IPS-15b (cell line): ENCODE results near the gene MAVS.
"Not testable (repeated sequence)": the region's sequence is repeated elsewhere in the genome, so short reads cannot be mapped to it uniquely, and the experiment has no call there.

Source experiments
- H3K27me3 ChIP-seq: one replicate; pipeline ENCODE4 v1.6.1; 2013; ENCODE audit warnings: low read length; ENCODE audit not compliant: control insufficient read depth, insufficient read depth
- H3K36me3 ChIP-seq: one replicate; pipeline ENCODE4 v1.6.1; 2013; ENCODE audit warnings: low read length; ENCODE audit not compliant: control insufficient read depth, insufficient read depth
- H3K4me1 ChIP-seq: one replicate; pipeline ENCODE4 v1.6.1; 2013; ENCODE audit warnings: mild to moderate bottlenecking, low read length; ENCODE audit not compliant: control insufficient read depth, insufficient read depth
- H3K4me3 ChIP-seq: one replicate; pipeline ENCODE4 v1.5.1; 2013; ENCODE audit warnings: low read depth, low read length
- H3K9ac ChIP-seq: one replicate; pipeline ENCODE4 v1.6.1; 2013; ENCODE audit warnings: low read depth, mild to moderate bottlenecking, low read length
- H3K9me3 ChIP-seq: one replicate; pipeline ENCODE4 v1.6.1; 2013; ENCODE audit warnings: mild to moderate bottlenecking, low read length; ENCODE audit not compliant: control insufficient read depth, insufficient read depth

MAVS gene

GRCh38 chr20:3874194-3874844 lies 27.7 kb downstream of the MAVS start:
- Histone ChIP-seq H3K4me3 (no peak overlapping the region), H3K9me3 (no peaks in the 10 kb centered on the region), H3K27me3 (no peaks in the 10 kb centered on the region), H3K36me3 (no peaks in the 10 kb centered on the region), H3K4me1 (no peaks in the 10 kb centered on the region), H3K9ac (no peak overlapping the region)

GRCh38 chr20:3875378-3875974 lies 28.8 kb downstream of the MAVS start:
- Histone ChIP-seq H3K27me3 (no peaks in the 10 kb centered on the region), H3K36me3 (no peaks in the 10 kb centered on the region), H3K9me3 (no peaks in the 10 kb centered on the region), H3K9ac (no peak overlapping the region), H3K4me3 (no peak overlapping the region), H3K4me1 (no peaks in the 10 kb centered on the region)

GRCh38 chr20:3876000-3876399 lies 29.4 kb downstream of the MAVS start:
- Histone ChIP-seq H3K4me1 (no peaks in the 10 kb centered on the region), H3K9me3 (no peaks in the 10 kb centered on the region), H3K36me3 (no peaks in the 10 kb centered on the region), H3K27me3 (no peaks in the 10 kb centered on the region), H3K4me3 (no peak overlapping the region), H3K9ac (no peak overlapping the region)

- H3K27me3 ChIP-seq, result no peaks in the 10 kb centered on the region
- no peak overlapping the region for H3K9ac ChIP-seq
- no peaks in the 10 kb centered on the region for H3K9me3 ChIP-seq
- H3K36me3 ChIP-seq, result no peaks in the 10 kb centered on the region
- H3K4me3 ChIP-seq, result no peak overlapping the region
- H3K4me1 ChIP-seq, result no peaks in the 10 kb centered on the region
These were observed 30.0 kb downstream of the MAVS start for GRCh38 chr20:3876676-3877075.

- not testable (repeated sequence) for H3K27me3 ChIP-seq, H3K4me1 ChIP-seq, H3K4me3 ChIP-seq, H3K36me3 ChIP-seq, H3K9ac ChIP-seq, H3K9me3 ChIP-seq
These were observed 32.3 kb downstream of the MAVS start for GRCh38 chr20:3878921-3879274.

- no peaks in the 10 kb centered on the region for H3K27me3 ChIP-seq
- no peak overlapping the region for H3K4me3 ChIP-seq
- H3K9ac ChIP-seq, result no peak overlapping the region
- no peaks in the 10 kb centered on the region for H3K36me3 ChIP-seq
- H3K9me3 ChIP-seq, result no peaks in the 10 kb centered on the region
- H3K4me1 ChIP-seq, result peaks cover 4% of the 10 kb centered on the region
These were observed 39.1 kb downstream of the MAVS start for GRCh38 chr20:3885715-3886114.

GRCh38 chr20:3887876-3888620 lies 41.4 kb downstream of the MAVS start:
- no peaks in the 10 kb centered on the region for H3K36me3 ChIP-seq
- no peaks in the 10 kb centered on the region for H3K27me3 ChIP-seq
- no peaks in the 10 kb centered on the region for H3K9me3 ChIP-seq
- H3K9ac ChIP-seq, result peak overlapping the region; percentile 89
- peak overlapping the region; percentile 88 for H3K4me3 ChIP-seq
- H3K4me1 ChIP-seq, result peaks cover 11% of the 10 kb centered on the region

- H3K4me3 ChIP-seq, result peak within 1 kb of the TSS; percentile 88
- no peaks in the 10 kb centered on the region for H3K36me3 ChIP-seq
These were observed 42.2 kb downstream of the MAVS start, which contains the start of gene PANK2 for GRCh38 chr20:3888622-3889488. Gene PANK2 (plus strand): TSS chr20:3889387.

GRCh38 chr20:3889489-3890397 lies 43.1 kb downstream of the MAVS start:
- Histone ChIP-seq H3K4me1 (peaks cover 16% of the 10 kb centered on the region), H3K9ac (peak overlapping the region; percentile 93), H3K27me3 (no peaks in the 10 kb centered on the region), H3K4me3 (peak overlapping the region; percentile 88), H3K9me3 (no peaks in the 10 kb centered on the region), H3K36me3 (peaks cover under 1% of the 10 kb centered on the region)

More at GRCh38 chr20:3888622-3889488, 42.2 kb downstream of the MAVS start, which contains the start of gene PANK2:
- H3K4me1 ChIP-seq, result peaks cover 16% of the 10 kb centered on the region
- no peaks in the 10 kb centered on the region for H3K9me3 ChIP-seq
- no peaks in the 10 kb centered on the region for H3K27me3 ChIP-seq
- H3K9ac ChIP-seq, result peak within 1 kb of the TSS; percentile 93

- Histone ChIP-seq H3K9ac (peak overlapping the region; percentile 93), H3K4me3 (peak overlapping the region; percentile 88), H3K36me3 (peaks cover 3% of the 10 kb centered on the region), H3K27me3 (no peaks in the 10 kb centered on the region), H3K4me1 (peaks cover 16% of the 10 kb centered on the region), H3K9me3 (no peaks in the 10 kb centered on the region)
These were observed 43.7 kb downstream of the MAVS start for GRCh38 chr20:3890398-3890751.
